ENCODE measurements around the gene PLXNA2. TPM values are rescaled to one million over a fixed set of nuclear protein-coding genes. Genes with fewer than 3 reads are reported as not detected.

The PLXNA2 gene
- total and polyA plus RNA-seq, 2 of the 4 experiments (the other 2 are of a cell fraction), result 0.72 to 1.1 TPM

- Histone ChIP-seq H2BK120ac (ENCODE audit: low read depth, low read length) (no peak overlapping the region), H4K20me1 (ENCODE audit: insufficient read depth, low read length) (no peaks in the 10 kb centered on the region), H3K4me2 (ENCODE audit: low read depth, low read length) (no peak overlapping the region), H4K91ac (ENCODE audit: insufficient read depth, low read depth, low read length) (no peak overlapping the region), H3K9me3 (ENCODE audit: control insufficient read depth, insufficient read depth, low read length) (no peaks in the 10 kb centered on the region), H3K36me3 (ENCODE audit: control insufficient read depth, insufficient read depth, low read length) (no peaks in the 10 kb centered on the region), H3K18ac (ENCODE audit: low read depth, low read length) (no peak overlapping the region), H3K27ac (ENCODE audit: insufficient read depth, low read length) (no peak overlapping the region), H3K4me3 (ENCODE audit: insufficient read depth, low read depth, low read length) (no peak overlapping the region), H2AK9ac (replicated peaks; ENCODE audit: low read depth, low read length, poor library complexity) (no peak overlapping the region), H2BK15ac (ENCODE audit: low read depth, low read length) (no peak overlapping the region), H2AK5ac (ENCODE audit: low read depth, low read length) (no peak overlapping the region), H3K4ac (ENCODE audit: low read depth, low read length) (no peak overlapping the region), H3K79me1 (ENCODE audit: low read depth in 1 of 2, low read length in 2 of 2) (no peaks in the 10 kb centered on the region), H3K23ac (ENCODE audit: low read depth, low read length) (no peak overlapping the region), H4K5ac (ENCODE audit: low read depth, low read length) (no peak overlapping the region), H3K27me3 (ENCODE audit: control insufficient read depth, insufficient read depth, low read length) (no peaks in the 10 kb centered on the region), H3K9ac (ENCODE audit: low read depth, low read length) (no peak overlapping the region), H2AFZ (replicated peaks; ENCODE audit: low read length, poor library complexity) (no peak overlapping the region), H3K4me1 (ENCODE audit: control insufficient read depth, insufficient read depth, low read length) (no peaks in the 10 kb centered on the region), H2BK20ac (ENCODE audit: low read depth, low read length) (no peak overlapping the region), H3K14ac (replicated peaks; ENCODE audit: low read depth, low read length) (no peak overlapping the region), H2BK5ac (ENCODE audit: low read depth, low read length, poor library complexity, severe bottlenecking) (no peak overlapping the region), H3K56ac (ENCODE audit: extremely low read depth, insufficient read depth, low read length) (no peak overlapping the region), H4K8ac (ENCODE audit: low read depth in 2 of 2, low read length in 2 of 2) (no peak overlapping the region), H3K9me1 (ENCODE audit: insufficient read depth, low read length) (no peaks in the 10 kb centered on the region; the same call in 1 of the 2 replicates)
- ATAC-seq (ENCODE audit: low read depth) (no peak), DNase-seq (no peak)
- intact Hi-C loops (cut with micrococcal nuclease) (no loop called here), in situ Hi-C loops (cut with MboI; ENCODE audit: low sequenced_read_pairs) (no loop called here), dilution Hi-C loops (cut with HindIII; ENCODE audit: low sequenced_read_pairs, unreplicated experiment) (no loop called here)
- no CpG with 5 or more reads among the region's 9 CpGs for WGBS, 2 experiments (ENCODE audit: extremely low coverage in 2 of 2, insufficient read length in 1 of 2)
- TF ChIP-seq MXI1 (IDR thresholded peaks at IDR 0.05; ENCODE audit: borderline replicate concordance, low read depth, low read length) (no peak), USF2 (IDR thresholded peaks at IDR 0.05; ENCODE audit: low read depth, low read length) (no peak), CHD1 (IDR thresholded peaks at IDR 0.05; ENCODE audit: low read depth, low read length) (no peak), SMC3 (IDR thresholded peaks at IDR 0.05; ENCODE audit: low read depth, low read length) (no peak), ELK1 (IDR thresholded peaks at IDR 0.05; ENCODE audit: borderline replicate concordance, low read depth, low read length) (no peak), CTCF (conservative IDR thresholded peaks at IDR 0.05; ENCODE audit: low read depth, low read length) (no peak), RAD21 (IDR thresholded peaks at IDR 0.05; ENCODE audit: low read length) (no peak), MAFK (IDR thresholded peaks at IDR 0.05; ENCODE audit: low read depth, low read length) (no peak), CEBPB (IDR thresholded peaks at IDR 0.05; ENCODE audit: low read depth, low read length) (no peak), RCOR1 (IDR thresholded peaks at IDR 0.05; ENCODE audit: insufficient replicate concordance, low read length) (no peak), RFX5 (IDR thresholded peaks at IDR 0.05; ENCODE audit: low read depth, low read length) (no peak)
- ChIA-PET CTCF (interaction anchor here (1.0 kb wide), 1 partner anchor 208 kb away, joined by 4 read pairs; no protein-coding TSS in a partner anchor), POLR2A (ENCODE audit: unreplicated experiment) (no interaction called here)
- no TSS peak for BruUV-seq (replicated peaks)
Measured at GRCh38 chr1:208036918-208037766, 207.0 kb downstream of the PLXNA2 start.
